GM20000 (cell line): ENCODE data around the gene CYP19A1.

ENCODE experiments used
- DNase-seq: peaks from one replicate; pipeline ENCODE4 v3.0.0; 2012; ENCODE audit warnings: low spot score
- CTCF ChIP-seq: IDR thresholded peaks from 2 replicates; pipeline ENCODE4 v1.5.1; 2012; ENCODE audit warnings: mild to moderate bottlenecking, control low read depth; ENCODE audit errors: extremely low read depth, missing control alignments

The CYP19A1 gene

GRCh38 chr15:51348688-51349087 is 10.3 kb upstream of the CYP19A1 start:
- peak; percentile 71 for DNase-seq
- no peak for TF ChIP-seq CTCF

GRCh38 chr15:51346136-51346535 is 7.7 kb upstream of the CYP19A1 start:
- no peak for DNase-seq
- no peak for TF ChIP-seq CTCF

DNA sequence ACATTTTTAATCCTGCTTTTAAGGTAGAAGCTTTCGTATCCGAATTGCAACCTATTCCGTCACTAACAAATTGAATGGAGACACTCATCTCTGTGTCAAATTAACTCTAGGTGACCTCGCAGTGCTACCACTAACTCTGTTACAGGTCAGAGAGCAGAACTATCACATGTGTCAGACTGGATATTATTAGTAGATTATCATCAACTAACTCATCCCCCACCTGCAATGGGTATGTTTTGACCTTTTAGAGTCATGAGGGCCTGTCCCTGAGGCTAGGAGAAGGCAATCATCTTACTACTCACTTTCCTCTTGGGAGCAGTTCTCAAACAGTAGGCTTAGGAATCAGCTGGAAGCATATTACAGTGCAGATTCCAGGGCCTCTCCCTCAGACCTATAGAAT is 5.1 kb upstream of the CYP19A1 start:
- DNase-seq: no peak
- no peak for TF ChIP-seq CTCF

DNA sequence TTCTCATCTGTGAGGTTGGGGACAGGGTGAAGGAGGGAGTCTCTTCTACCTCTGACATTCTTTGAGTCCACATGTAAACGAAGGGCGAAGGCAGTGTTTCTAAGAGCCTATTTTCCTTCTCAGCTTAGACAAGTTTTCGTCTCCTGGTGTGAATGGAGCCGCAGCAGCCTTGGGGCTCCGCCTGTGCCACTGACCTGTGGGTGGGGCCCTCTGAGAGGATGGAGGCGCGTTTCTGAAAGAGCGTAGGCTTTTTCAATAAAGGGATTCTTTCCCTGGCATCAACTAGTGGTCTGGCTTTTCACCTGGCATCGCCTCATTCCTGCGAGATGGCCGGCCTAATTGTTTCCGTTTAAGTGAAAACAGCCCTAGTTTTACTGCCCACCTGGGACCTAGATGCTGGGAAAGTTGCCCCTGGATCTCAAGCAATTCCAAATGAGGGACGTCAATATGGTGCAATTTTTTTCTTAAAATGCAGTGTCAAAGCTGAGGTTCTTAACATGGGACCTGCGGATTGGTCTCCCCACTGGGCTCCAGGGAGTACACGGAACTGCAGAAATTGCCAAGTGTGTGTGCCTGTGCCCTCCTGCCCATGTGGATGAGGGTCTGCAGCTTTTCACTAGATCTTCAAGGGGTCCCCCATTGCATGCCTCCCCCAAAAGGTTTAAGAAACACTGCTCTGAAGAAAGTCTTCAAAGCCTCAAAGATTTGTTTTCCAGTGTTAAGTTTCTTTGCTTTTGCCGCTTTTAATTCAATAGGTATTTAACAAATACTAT is 4.0 kb upstream of the CYP19A1 start:
- no peak for DNase-seq
- no peak for TF ChIP-seq CTCF

DNA sequence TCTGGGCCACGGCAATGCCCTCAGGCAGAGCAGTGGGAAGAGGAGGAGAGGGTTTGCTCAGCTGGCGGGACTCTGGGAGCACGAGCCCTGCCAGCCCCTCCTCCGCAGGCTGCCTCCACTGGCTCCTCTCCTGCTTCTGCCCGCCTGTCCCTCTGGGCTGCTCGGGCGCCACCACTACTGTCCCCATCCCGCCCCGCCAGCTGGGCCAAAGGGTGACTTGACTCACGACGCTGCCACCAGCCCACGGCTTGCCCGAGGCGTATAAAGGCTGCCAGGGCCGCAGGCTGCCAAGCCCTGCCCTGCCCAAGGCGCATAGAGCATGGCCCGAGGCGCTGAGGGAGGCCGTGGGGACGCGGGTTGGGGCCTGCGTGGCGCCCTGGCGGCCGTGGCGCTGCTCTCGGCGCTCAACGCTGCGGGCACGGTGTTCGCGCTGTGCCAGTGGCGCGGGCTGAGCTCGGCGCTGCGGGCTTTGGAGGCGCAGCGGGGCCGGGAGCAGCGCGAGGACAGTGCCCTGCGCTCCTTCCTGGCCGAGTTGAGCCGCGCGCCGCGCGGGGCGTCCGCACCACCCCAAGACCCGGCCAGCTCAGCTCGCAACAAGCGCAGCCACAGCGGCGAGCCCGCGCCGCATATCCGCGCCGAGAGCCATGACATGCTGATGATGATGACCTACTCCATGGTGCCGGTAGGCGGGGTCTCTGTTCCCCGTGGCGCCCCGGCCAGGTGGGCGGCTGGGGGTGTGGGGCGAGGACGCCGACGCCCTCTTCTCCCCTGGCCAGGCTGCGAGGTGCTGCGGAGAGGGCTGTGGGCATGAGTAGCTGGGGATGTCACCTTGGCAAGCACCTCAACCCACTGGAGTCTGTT is 3.2 kb upstream of the CYP19A1 start, which contains the start of gene GLDN:
Gene GLDN, plus strand, starts transcription at position 290 of the 861 bp plus-strand sequence. Its CDS starts 30 bp downstream, at position 320.
- no peak for DNase-seq

DNA sequence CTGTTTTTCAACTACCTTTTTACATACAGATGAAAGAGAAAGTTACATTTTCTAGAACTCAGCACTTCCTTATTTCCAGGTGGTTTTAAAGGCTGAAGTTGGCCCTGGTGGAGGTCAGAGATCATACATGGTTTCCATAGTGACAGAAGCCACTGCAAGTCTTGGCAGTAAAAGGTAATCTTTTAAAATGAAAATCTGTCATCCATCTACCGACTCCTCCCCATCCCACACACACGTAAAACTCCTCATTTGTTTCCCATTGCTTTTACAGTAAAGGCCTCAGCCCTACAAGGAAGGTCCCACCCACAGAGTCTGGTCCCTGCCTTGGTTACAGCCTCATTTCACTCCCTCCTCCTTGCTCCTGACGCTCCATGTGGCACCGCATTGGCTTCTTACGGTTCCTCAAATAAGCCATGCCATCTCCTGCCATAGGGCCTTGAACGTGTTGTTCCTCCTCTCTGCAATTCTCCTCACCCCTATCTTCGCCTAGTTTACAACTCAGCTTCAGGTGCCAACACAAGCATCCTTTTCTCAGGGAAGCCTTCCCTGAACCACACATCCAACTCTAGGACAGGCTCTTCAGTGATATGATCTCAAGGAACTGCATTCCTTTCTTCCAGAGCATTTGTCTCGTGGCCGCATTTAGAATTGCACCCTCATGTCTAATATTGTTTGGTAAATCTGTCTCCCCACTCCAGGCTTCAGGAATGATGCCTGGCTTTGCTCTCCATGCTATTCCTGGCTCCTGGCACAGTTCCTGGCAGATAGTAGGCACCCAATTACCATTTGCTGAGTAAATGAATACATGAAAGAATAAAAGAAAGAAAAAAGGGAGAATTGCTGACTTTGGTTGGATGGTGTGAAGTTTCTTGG is 2.6 kb downstream of the CYP19A1 start:
- peak; percentile 72 for DNase-seq
- TF ChIP-seq CTCF: no peak

More for the DNA sequence above, 3.2 kb upstream of the CYP19A1 start, which contains the start of gene GLDN:
- TF ChIP-seq CTCF: no peak
